ENCODE measurements around the gene HSFX1.
"Not testable (repeated sequence)": the region's sequence is repeated elsewhere in the genome, so short reads cannot be mapped to it uniquely, and the experiment has no call there.

Gene HSFX1

DNA sequence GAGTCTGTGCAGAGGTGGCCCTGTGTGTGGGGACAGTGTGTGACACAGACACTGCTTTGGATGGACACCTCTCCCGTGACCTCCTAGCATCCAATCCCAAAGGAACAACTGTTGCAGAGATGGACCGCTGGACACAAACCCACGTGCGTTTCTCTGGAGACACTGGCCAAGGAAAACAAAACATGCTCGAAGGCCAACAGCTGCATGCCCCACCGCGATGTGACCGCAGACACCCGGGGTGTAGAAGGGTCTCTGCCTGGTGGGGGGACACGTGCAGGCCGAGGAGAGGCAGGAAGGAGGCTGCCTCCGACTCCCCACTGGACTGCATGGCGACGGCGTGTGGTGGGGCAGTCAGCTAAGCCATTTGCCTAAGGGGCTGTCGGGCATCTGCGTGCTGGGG, at the start of gene HSFX1:
TSS of gene HSFX1 (plus strand) at position 301 of the 400 bp plus-strand sequence. CDS start 614 bp downstream, outside the sequence.
- not testable (repeated sequence) for DNase-seq (ENCODE audit: low read depth in 2 of 2)

DNA sequence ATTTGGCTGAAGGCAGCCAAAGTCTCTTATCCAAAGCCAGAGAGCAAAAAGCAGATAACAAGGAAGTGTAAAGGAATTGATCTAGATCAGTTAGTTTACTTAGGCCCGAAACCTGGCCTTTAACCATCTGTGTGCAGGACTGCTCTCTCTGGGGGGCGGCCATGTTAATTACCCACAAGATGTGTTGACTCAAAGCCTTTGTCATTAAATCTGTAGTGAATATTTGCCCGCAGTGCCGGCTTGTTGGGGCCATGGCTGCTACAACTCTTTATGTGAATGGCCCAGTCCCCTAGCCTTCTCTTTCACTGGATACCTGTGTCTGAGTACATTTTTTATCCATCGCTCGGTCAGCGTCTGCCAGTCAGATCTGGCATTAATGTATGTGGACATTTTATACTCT, 46.6 kb upstream of the HSFX1 start:
- not testable (repeated sequence) for DNase-seq (ENCODE audit: low read depth in 2 of 2)

- DNase-seq (ENCODE audit: low read depth in 2 of 2), result not testable (repeated sequence)
Observed at GRCh38 chrX:149742269-149742668, 31.6 kb upstream of the HSFX1 start.

DNA sequence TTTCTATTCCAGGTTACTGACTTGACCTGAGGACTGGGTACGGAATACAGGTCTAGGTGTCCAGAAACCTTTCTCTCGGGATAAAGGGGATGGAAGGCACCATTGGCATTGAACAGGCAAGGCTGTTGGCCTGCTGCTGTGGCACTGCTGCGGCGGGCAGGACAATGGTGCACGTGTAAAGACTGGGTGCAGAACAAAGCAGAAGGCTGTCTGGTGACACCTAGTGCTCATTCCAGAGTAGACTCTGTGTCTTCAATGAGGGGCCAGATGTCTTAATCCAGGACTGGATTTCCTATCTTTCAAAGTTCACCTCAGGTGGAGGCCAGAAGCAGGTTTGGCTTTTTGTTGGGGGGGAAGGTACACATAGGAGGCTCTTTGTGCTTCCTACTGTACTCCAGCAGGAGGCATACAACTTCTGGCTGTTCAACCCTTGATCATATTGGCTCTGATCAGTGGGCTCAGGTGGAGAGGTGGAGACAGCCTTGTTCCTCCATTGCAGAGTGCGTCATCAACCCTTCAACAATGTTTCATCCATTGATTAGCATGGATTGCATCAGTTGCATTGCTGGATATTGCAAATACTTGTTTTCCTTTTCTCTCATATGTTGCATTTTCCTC, 27.4 kb upstream of the HSFX1 start:
- not testable (repeated sequence) for DNase-seq (ENCODE audit: low read depth in 2 of 2)

DNA sequence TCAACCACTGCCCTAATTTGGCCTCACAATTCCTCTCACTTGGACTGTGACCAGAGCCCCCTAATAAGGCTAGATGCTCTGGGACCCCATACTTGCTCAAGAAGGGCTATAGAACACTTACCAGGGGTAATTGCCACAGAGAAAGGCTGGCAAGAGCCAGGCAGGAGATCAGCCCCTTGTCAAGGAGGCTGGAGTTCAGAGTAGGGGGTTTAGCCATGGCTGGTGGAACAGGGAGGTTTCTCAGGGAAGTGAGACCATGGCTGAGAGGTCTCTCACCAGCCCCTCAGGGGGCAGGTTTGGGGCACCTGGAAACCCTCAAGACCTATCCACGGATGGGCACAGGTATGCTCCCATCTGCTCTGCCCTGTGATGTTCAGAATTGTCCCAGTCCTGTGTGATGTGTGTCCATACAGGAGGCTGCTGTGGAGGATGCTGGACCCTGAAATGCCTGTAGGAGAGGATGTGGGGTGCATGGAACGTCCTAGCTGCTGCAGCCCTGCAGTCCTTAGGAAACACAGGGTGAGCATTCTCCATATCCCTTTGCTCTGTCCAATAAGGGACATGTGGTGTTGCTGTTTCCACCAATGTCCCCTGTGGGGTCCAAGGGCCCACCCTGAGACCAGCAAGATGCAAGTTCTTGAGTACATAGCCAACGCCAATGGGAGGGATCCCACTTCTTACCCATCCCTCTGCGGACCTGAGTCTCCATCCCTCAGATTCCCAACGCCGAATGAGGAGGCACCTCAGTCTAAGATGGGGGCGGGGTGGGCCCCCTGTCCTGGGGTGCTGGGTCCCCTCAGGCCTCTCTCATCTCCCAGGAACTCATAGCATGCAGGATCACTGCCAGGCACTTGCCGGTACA, 16.4 kb upstream of the HSFX1 start:
- no peak for DNase-seq (ENCODE audit: low read depth in 2 of 2)

GRCh38 chrX:149758068-149758714, 15.7 kb upstream of the HSFX1 start:
- DNase-seq (ENCODE audit: low read depth in 2 of 2), result no peak

- DNase-seq (ENCODE audit: low read depth in 2 of 2), result not testable (repeated sequence)
Observed at GRCh38 chrX:149758715-149759078, 15.2 kb upstream of the HSFX1 start.

- DNase-seq (ENCODE audit: low read depth in 2 of 2), result no peak
Observed at GRCh38 chrX:149759824-149760223, 14.0 kb upstream of the HSFX1 start.

GRCh38 chrX:149760965-149761364, 12.9 kb upstream of the HSFX1 start:
- no peak for DNase-seq (ENCODE audit: low read depth in 2 of 2)

- not testable (repeated sequence) for DNase-seq (ENCODE audit: low read depth in 2 of 2)
Observed at GRCh38 chrX:149761858-149762674, 11.8 kb upstream of the HSFX1 start.

GRCh38 chrX:149762696-149763614, 10.9 kb upstream of the HSFX1 start:
- no peak for DNase-seq (ENCODE audit: low read depth in 2 of 2)

DNA sequence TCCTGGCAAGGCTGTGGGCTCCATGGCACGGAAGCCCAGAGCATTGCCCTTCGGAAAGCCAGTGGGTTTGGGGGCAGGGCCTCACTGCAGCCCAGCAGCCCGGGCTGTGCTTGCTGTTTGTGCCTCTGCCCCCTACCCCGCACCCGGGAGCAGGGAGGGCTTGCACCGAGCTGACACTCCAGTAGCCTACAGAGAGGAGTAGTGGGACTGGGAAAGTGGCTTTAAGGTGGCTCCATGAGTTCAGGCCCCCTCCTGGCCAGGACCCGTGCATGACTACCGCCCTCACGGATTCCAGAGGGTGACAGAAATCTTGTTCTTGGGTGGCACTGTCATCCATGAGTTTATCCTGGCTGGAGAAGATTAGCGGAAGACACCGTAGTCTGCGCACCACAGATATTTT, 3.5 kb upstream of the HSFX1 start:
- DNase-seq (ENCODE audit: low read depth in 2 of 2), result not testable (repeated sequence)

DNA sequence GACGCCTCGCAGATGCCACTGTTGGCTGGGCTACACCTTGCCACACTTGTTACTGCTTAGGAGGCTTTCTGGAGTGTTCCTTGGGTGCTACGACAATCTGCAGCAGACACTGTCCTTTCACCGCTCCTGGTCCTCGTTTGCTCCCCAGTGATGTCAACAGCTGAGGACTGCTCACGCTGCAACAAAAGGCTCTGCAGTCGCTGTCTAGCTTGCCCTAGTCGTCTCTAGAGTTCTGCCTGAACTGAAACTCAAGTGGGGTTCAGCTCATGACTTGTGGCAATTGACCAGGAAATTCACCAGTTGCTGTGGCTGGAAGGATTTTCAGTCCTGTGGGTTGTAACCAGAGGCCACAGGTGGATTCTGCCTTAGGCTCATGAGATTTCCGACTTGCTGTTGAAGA, 842 bp upstream of the HSFX1 start:
- not testable (repeated sequence) for DNase-seq (ENCODE audit: low read depth in 2 of 2)

GRCh38 chrX:149777999-149778398, 4.1 kb downstream of the HSFX1 start:
- not testable (repeated sequence) for DNase-seq (ENCODE audit: low read depth in 2 of 2)

DNA sequence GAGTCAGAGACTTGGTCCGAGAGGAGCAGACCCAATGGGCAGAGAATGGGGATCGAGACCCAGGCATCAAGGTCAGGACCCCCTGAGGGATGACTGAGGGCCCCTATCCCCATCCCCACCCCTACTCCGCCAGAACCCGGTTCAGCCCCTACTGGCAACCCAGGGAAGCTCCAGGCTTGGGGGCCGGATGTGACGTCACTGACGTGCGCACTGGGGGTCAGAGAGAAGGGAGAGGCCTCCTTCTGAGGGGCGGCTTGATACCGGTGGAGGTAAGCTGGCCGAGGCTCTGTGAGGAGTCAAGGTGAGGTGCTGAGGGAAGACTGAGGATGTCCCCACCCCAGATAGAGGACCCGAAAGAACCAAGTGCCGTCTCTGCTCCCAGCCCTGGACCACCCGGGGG, 7.9 kb downstream of the HSFX1 start, which contains the start of gene MAGEA9:
TSS of gene MAGEA9 (plus strand) at position 204 of the 400 bp plus-strand sequence. CDS start 4,281 bp downstream, outside the sequence.
- DNase-seq (ENCODE audit: low read depth in 2 of 2), result not testable (repeated sequence)

DNA sequence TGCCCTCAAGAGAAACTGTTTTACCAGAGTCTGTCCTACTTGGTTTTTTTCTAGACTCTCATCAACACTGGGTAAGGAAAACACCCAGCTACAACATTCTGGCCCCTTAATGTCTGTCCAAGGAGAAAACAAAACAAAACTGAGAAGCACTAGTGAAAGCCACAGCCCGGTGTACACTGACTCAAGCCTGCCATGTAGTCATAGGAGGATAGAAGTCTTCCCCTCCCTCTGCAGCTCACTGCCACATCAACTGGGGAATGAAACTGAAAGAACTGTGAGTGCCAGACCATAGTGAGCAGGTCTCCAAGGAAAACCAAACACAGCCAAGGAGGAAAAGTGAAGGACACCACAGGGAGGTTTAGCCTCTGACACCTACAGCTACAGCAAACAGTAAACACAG, 21.7 kb downstream of the HSFX1 start:
- not testable (repeated sequence) for DNase-seq (ENCODE audit: low read depth in 2 of 2)

DNA sequence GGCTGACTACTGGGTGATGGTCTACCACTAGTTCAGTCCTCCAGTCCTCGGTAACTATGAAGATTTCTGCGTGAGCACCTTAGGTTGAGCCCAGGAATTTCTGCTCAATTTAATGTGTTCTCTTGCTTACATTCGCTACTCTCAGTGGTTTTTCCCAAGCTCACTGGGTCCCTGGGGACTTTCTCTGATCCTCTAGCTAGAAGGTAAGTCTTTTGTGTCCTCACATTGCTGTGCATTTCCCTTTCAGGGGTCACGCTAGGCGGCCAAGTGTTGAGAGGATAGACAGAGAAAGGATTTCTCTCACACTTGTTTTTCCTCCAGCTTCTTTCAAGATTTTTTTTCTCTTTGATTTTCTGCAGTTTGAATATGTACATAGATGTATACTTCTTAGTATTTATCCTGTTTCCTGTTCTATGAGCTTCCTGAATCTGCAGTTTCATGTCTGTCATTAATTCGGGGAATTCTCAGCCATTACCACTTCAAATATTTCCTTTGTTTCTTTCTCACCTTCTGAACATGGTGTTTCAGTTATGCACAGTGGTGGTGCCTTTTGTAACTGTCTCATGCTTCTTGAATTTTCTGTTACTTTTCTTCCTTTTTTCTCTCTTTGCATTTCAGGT, 25.3 kb downstream of the HSFX1 start:
- no peak for DNase-seq (ENCODE audit: low read depth in 2 of 2)

GRCh38 chrX:149799938-149800337, 26.1 kb downstream of the HSFX1 start:
- no peak for DNase-seq (ENCODE audit: low read depth in 2 of 2)

DNA sequence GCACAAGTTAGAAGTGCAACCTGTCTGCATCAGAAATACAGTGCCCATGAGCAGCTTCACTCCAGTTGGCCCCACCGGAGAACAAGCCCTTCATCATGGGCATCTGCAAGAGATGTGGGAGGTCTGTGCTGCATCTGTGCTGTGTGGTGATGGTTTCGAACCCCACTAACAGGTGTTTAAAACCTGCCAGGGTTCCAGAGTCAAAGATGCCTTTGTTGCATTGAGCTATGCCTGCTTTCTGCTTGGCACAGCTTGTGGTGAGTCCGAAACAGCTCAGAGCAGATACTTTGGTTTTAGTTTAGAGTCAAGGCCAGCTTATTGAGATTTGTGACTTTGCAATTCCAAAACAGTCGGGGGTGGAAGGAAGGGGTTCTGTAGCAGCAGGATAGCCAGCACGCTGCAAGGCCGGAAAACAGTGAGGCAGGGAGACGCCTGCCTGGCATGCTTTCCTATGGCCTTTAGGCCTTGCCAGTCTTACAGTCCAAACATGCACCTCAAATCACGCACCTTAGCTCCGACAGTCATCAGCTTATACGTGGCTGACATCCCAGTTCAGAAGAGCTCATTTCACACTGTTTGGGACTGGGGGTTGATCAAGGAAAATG, 29.7 kb downstream of the HSFX1 start:
- DNase-seq (ENCODE audit: low read depth in 2 of 2), result no peak

DNA sequence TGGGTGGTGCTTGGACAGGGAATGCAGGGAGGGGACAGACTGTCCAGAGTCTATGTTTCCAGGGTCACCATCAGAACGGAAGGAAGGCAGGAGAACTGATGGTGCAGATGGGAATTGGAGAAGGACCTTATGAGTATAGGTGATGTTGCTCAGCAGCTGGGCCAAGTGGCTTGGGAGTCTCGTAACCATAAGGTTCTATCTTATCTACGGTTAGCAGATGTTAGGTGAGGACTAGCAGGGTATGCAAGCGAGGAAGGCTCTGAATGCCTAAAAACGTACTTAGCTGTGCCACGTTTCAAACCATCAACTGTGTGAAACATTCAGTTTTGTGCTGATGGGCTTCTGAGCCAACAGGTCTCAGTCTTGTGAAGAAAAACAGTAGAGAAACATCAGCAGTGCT, 30.2 kb downstream of the HSFX1 start:
- no peak for DNase-seq (ENCODE audit: low read depth in 2 of 2)
